DND-41 (cell line): Measurements from ENCODE around the gene TRIM24.
"Not testable (repeated sequence)": the region's sequence is repeated elsewhere in the genome, so short reads cannot be mapped to it uniquely, and the experiment has no call there.

Source experiments
- ATAC-seq: fragments of 200-7000 bp; cut with Tn5 transposase; 3 replicates; pipeline ENCODE4 v1.9.1; 2021; ENCODE audit warnings: low read depth; ENCODE audit not compliant: insufficient read depth
- DNase-seq: peaks from one replicate; pipeline ENCODE4 v3.0.0-alpha.2; 2020
- H2AFZ ChIP-seq: 2 replicates; pipeline ENCODE4 v1.6.0; 2012; ENCODE audit warnings: low read depth, low read length
- H3K27ac ChIP-seq: 2 replicates; pipeline ENCODE4 v1.5.1; 2012; ENCODE audit warnings: low read length, inconsistent platforms
- H3K27me3 ChIP-seq: fragments of 200-600 bp; sonication (generic); 2 replicates; pipeline ENCODE4 v1.6.0; 2012; ENCODE audit warnings: low read length, mild to moderate bottlenecking, inconsistent platforms; ENCODE audit not compliant: insufficient read depth, poor library complexity
- H3K36me3 ChIP-seq: 2 replicates; pipeline ENCODE4 v1.5.1; 2012; ENCODE audit warnings: low read length, inconsistent platforms; ENCODE audit not compliant: insufficient read depth
- H3K4me1 ChIP-seq: 2 replicates; pipeline ENCODE4 v1.5.1; 2012; ENCODE audit warnings: mild to moderate bottlenecking, low read length; ENCODE audit not compliant: insufficient read depth
- H3K4me2 ChIP-seq: 2 replicates; pipeline ENCODE4 v1.6.0; 2012; ENCODE audit warnings: mild to moderate bottlenecking, moderate library complexity, low read length, inconsistent platforms; ENCODE audit not compliant: insufficient read depth
- H3K4me3 ChIP-seq, 2 experiments: fragments of 200-600 bp in 1 of 2; shearing (Covaris generic) in 1 of 2; 2 replicates each; pipeline ENCODE4 v1.5.1; 2012 to 2016; ENCODE audit warnings: inconsistent platforms in 2 of 2, low read length in 2 of 2, mild to moderate bottlenecking in 2 of 2, low read depth in 1 of 2, moderate library complexity in 1 of 2
- H3K79me2 ChIP-seq: 2 replicates; pipeline ENCODE4 v1.6.0; 2012; ENCODE audit warnings: low read length, inconsistent platforms; ENCODE audit not compliant: insufficient read depth
- H3K9ac ChIP-seq: 2 replicates; pipeline ENCODE4 v1.6.0; 2012; ENCODE audit warnings: low read depth, mild to moderate bottlenecking, inconsistent platforms, low read length, moderate library complexity
- H3K9me3 ChIP-seq: 2 replicates; pipeline ENCODE4 v1.5.1; 2012; ENCODE audit warnings: low read length, moderate library complexity, mild to moderate bottlenecking, inconsistent platforms; ENCODE audit not compliant: insufficient read depth, severe bottlenecking
- H4K20me1 ChIP-seq: 2 replicates; pipeline ENCODE4 v1.6.0; 2012; ENCODE audit warnings: low read length; ENCODE audit not compliant: insufficient read depth
- EZH2 ChIP-seq: IDR thresholded peaks from 3 replicates; pipeline ENCODE4 v1.6.1; 2012; ENCODE audit warnings: borderline replicate concordance, low read depth, mild to moderate bottlenecking, moderate library complexity, low read length, inconsistent platforms; ENCODE audit not compliant: severe bottlenecking
- TF ChIP-seq, protein P1 (sequence below): IDR thresholded peaks from 2 replicates; pipeline ENCODE4 v1.5.1; 2012; ENCODE audit warnings: borderline replicate concordance, low read length, moderate library complexity, mild to moderate bottlenecking; ENCODE audit not compliant: poor library complexity, severe bottlenecking; ENCODE audit errors: extremely low read depth

The TRIM24 gene

GRCh38 chr7:138417764-138418163 is 42.3 kb upstream of the TRIM24 start:
- H3K9me3 ChIP-seq, result no peaks in the 10 kb centered on the region
- no peak overlapping the region for H3K9ac ChIP-seq
- H3K27me3 ChIP-seq, result no peaks in the 10 kb centered on the region
- no peak overlapping the region for H2AFZ ChIP-seq
- H3K4me1 ChIP-seq, result no peaks in the 10 kb centered on the region
- H3K79me2 ChIP-seq, result no peaks in the 10 kb centered on the region
- no peak overlapping the region for H3K4me3 ChIP-seq
- no peaks in the 10 kb centered on the region for H3K36me3 ChIP-seq
- no peak overlapping the region for H3K27ac ChIP-seq
- TF ChIP-seq, protein P1, sequence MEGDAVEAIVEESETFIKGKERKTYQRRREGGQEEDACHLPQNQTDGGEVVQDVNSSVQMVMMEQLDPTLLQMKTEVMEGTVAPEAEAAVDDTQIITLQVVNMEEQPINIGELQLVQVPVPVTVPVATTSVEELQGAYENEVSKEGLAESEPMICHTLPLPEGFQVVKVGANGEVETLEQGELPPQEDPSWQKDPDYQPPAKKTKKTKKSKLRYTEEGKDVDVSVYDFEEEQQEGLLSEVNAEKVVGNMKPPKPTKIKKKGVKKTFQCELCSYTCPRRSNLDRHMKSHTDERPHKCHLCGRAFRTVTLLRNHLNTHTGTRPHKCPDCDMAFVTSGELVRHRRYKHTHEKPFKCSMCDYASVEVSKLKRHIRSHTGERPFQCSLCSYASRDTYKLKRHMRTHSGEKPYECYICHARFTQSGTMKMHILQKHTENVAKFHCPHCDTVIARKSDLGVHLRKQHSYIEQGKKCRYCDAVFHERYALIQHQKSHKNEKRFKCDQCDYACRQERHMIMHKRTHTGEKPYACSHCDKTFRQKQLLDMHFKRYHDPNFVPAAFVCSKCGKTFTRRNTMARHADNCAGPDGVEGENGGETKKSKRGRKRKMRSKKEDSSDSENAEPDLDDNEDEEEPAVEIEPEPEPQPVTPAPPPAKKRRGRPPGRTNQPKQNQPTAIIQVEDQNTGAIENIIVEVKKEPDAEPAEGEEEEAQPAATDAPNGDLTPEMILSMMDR, result no peak
- TF ChIP-seq EZH2, result no peak
- H3K4me2 ChIP-seq, result no peak overlapping the region
- no peaks in the 10 kb centered on the region for H4K20me1 ChIP-seq
- ATAC-seq (no peak), DNase-seq (no peak)

DNA sequence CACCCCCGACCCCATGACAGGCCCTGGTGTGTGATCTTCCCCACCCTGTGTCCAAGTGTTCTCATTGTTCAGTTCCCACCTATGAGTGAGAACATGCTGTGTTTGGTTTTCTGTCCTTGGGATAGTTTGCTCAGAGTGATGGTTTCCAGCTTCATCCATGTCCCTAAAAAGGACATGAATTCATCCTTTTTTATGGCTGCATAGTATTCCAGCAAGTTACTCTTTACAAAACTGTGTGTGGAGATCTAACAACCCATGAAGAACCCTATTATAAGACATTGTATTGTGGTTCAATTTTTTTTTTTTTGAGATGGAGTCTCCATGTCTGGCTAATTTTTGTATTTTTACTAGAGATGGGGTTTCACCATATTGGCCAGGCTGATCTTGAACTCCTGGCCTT is 41.7 kb upstream of the TRIM24 start:
- not testable (repeated sequence) for H3K36me3 ChIP-seq, H3K4me2 ChIP-seq, H3K4me3 ChIP-seq, H2AFZ ChIP-seq, H3K27me3 ChIP-seq, ATAC-seq, H4K20me1 ChIP-seq, H3K4me1 ChIP-seq, H3K27ac ChIP-seq, H3K79me2 ChIP-seq, H3K9ac ChIP-seq, DNase-seq, H3K9me3 ChIP-seq

GRCh38 chr7:138425026-138425425 is 35.0 kb upstream of the TRIM24 start:
- Histone ChIP-seq H3K9ac (no peak overlapping the region), H2AFZ (no peak overlapping the region), H3K79me2 (no peaks in the 10 kb centered on the region), H3K4me2 (no peak overlapping the region), H4K20me1 (no peaks in the 10 kb centered on the region), H3K9me3 (peaks cover 14% of the 10 kb centered on the region), H3K27ac (no peak overlapping the region), H3K4me1 (no peaks in the 10 kb centered on the region), H3K36me3 (no peaks in the 10 kb centered on the region), H3K27me3 (no peaks in the 10 kb centered on the region), H3K4me3 (no peak overlapping the region)
- ATAC-seq (no peak), DNase-seq (no peak)
- TF ChIP-seq, protein P1, result no peak
- no peak for TF ChIP-seq EZH2

- H3K9ac ChIP-seq, result no peak overlapping the region
- H3K27me3 ChIP-seq, result no peaks in the 10 kb centered on the region
- H3K27ac ChIP-seq, result no peak overlapping the region
- H3K4me3 ChIP-seq, result no peak overlapping the region
- TF ChIP-seq EZH2, result no peak
- TF ChIP-seq, protein P1, result no peak
- H4K20me1 ChIP-seq, result no peaks in the 10 kb centered on the region
- no peak for ATAC-seq
- DNase-seq, result no peak
- peaks cover 20% of the 10 kb centered on the region for H3K9me3 ChIP-seq
- no peak overlapping the region for H2AFZ ChIP-seq
- no peaks in the 10 kb centered on the region for H3K36me3 ChIP-seq
- H3K4me1 ChIP-seq, result no peaks in the 10 kb centered on the region
- H3K79me2 ChIP-seq, result no peaks in the 10 kb centered on the region
- no peak overlapping the region for H3K4me2 ChIP-seq
These were observed 30.3 kb upstream of the TRIM24 start for GRCh38 chr7:138429577-138430250.
